ENCODE results near the gene CDH13.

The CDH13 gene

GRCh38 chr16:83279251-83279650 is 652.5 kb downstream of the CDH13 start:
- no peak for DNase-seq (ENCODE audit: low read depth, low spot score)
- H3K4me3 ChIP-seq (ENCODE audit: low read depth, low read length) = no peak overlapping the region
- TF ChIP-seq CTCF (IDR thresholded peaks at IDR 0.05; ENCODE audit: low read depth, low read length) = no peak
- in situ Hi-C loops (cut with HindIII; ENCODE audit: low sequenced_read_pairs) = no loop called here

GRCh38 chr16:83285921-83286320 is 659.2 kb downstream of the CDH13 start:
- DNase-seq (ENCODE audit: low read depth, low spot score) = no peak

GRCh38 chr16:83296505-83296904 is 669.7 kb downstream of the CDH13 start:
- no peak overlapping the region for H3K4me3 ChIP-seq (ENCODE audit: low read depth, low read length)
- DNase-seq (ENCODE audit: low read depth, low spot score) = no peak
- in situ Hi-C loops (cut with HindIII; ENCODE audit: low sequenced_read_pairs) = no loop called here
- no peak for TF ChIP-seq CTCF (IDR thresholded peaks at IDR 0.05; ENCODE audit: low read depth, low read length)

More at GRCh38 chr16:83285921-83286320, 659.2 kb downstream of the CDH13 start:
- no peak for TF ChIP-seq CTCF (IDR thresholded peaks at IDR 0.05; ENCODE audit: low read depth, low read length)
- in situ Hi-C loops (cut with HindIII; ENCODE audit: low sequenced_read_pairs) = no loop called here
- no peak overlapping the region for H3K4me3 ChIP-seq (ENCODE audit: low read depth, low read length)

GRCh38 chr16:83298541-83298940 is 671.8 kb downstream of the CDH13 start:
- in situ Hi-C loops (cut with HindIII; ENCODE audit: low sequenced_read_pairs) = no loop called here
- H3K4me3 ChIP-seq (ENCODE audit: low read depth, low read length) = no peak overlapping the region
- DNase-seq (ENCODE audit: low read depth, low spot score) = no peak
- no peak for TF ChIP-seq CTCF (IDR thresholded peaks at IDR 0.05; ENCODE audit: low read depth, low read length)

- DNase-seq (ENCODE audit: low read depth, low spot score) = no peak
- in situ Hi-C loops (cut with HindIII; ENCODE audit: low sequenced_read_pairs) = no loop called here
- H3K4me3 ChIP-seq (ENCODE audit: low read depth, low read length) = no peak overlapping the region
- no peak for TF ChIP-seq CTCF (IDR thresholded peaks at IDR 0.05; ENCODE audit: low read depth, low read length)
Observed at GRCh38 chr16:83300326-83300725, 673.6 kb downstream of the CDH13 start.

GRCh38 chr16:83301971-83302370 is 675.2 kb downstream of the CDH13 start:
- TF ChIP-seq CTCF (IDR thresholded peaks at IDR 0.05; ENCODE audit: low read depth, low read length) = no peak
- no peak overlapping the region for H3K4me3 ChIP-seq (ENCODE audit: low read depth, low read length)
- no peak for DNase-seq (ENCODE audit: low read depth, low spot score)
- in situ Hi-C loops (cut with HindIII; ENCODE audit: low sequenced_read_pairs) = no loop called here

- no peak for DNase-seq (ENCODE audit: low read depth, low spot score)
- in situ Hi-C loops (cut with HindIII; ENCODE audit: low sequenced_read_pairs) = no loop called here
- H3K4me3 ChIP-seq (ENCODE audit: low read depth, low read length) = no peak overlapping the region
- TF ChIP-seq CTCF (IDR thresholded peaks at IDR 0.05; ENCODE audit: low read depth, low read length) = no peak
Observed at GRCh38 chr16:83302853-83303252, 676.1 kb downstream of the CDH13 start.

Data from astrocyte of the spinal cord (primary cell).